ENCODE results near the gene CEBPB.

DNA sequence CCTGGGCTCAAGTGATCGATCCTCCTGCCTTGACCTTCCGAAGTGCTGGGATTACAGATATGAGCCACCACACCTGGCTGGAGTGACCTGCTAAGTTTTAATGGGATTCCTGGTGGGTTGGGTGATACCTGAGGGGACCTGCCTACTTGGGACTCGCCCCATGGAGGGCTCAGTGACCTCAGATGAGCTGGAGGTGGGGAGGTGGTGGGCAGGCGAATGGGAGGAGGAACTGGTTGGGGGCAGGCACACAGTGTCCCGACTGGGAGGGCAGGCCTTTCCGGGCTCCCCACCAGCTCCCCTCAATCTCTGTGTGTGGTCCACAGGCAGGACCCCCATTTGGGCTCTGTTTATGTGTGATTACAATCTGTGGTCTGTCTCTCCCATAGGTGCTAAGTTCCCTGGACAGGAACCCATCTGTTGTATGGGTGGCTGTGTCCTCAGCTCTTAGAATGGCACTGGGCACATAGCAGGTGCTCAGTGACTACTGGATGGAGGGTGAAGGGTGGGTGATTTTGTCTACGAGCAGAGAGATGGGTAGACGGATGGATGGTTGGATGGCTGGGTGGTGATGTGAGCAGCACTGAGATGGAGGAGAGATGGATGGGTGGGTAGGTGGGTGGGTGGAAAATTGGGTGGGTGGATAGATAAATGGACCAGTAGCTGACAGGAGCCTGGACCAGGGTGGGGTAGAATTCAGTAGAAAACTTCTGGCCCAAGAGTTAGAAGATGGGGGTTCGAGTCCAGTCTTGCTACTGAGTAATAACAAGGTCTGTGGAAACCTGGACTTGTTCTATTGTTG, 23.8 kb downstream of the CEBPB start:
- TF ChIP-seq CTCF (IDR thresholded peaks at IDR 0.05) (no peak), POLR2A (IDR thresholded peaks at IDR 0.05) (no peak), POLR2AphosphoS5 (IDR thresholded peaks at IDR 0.05; ENCODE audit: insufficient read depth in 1 of 2, low read depth in 1 of 2) (no peak)

Data from vagina (tissue), 2 donors.